Measurements from ENCODE around the gene SCUBE3.

Gene SCUBE3

DNA sequence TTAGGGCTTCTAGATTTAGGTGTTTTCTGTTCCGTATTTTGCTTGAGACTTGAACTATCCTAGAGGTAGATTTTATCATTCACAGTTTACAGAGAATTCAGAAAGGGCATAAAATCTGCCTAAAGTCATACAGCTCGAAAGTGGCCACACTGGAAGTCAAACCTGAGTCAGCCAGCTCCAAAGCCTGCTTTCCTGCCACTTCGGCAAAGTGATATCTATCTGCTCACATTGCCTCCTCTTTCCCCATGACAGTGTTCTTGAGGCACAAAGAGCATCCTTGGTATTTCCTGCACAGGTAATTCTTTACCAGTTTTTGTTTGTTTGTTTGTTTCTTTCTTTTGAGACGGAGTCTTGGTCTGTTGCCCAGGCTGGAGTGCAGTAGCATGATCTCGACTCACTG, 19.4 kb upstream of the SCUBE3 start (continued):
- TF ChIP-seq, protein P1, sequence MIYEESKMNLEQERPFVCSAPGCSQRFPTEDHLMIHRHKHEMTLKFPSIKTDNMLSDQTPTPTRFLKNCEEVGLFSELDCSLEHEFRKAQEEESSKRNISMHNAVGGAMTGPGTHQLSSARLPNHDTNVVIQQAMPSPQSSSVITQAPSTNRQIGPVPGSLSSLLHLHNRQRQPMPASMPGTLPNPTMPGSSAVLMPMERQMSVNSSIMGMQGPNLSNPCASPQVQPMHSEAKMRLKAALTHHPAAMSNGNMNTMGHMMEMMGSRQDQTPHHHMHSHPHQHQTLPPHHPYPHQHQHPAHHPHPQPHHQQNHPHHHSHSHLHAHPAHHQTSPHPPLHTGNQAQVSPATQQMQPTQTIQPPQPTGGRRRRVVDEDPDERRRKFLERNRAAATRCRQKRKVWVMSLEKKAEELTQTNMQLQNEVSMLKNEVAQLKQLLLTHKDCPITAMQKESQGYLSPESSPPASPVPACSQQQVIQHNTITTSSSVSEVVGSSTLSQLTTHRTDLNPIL (CRISPR knock-in tag; IDR thresholded peaks at IDR 0.05; ENCODE audit: low read depth): no peak
- TF ChIP-seq TCF4 (CRISPR knock-in tag; IDR thresholded peaks at IDR 0.05; ENCODE audit: borderline replicate concordance): no peak
- TF ChIP-seq OSR1 (CRISPR knock-in tag; IDR thresholded peaks at IDR 0.05): no peak
- TF ChIP-seq, protein P2, sequence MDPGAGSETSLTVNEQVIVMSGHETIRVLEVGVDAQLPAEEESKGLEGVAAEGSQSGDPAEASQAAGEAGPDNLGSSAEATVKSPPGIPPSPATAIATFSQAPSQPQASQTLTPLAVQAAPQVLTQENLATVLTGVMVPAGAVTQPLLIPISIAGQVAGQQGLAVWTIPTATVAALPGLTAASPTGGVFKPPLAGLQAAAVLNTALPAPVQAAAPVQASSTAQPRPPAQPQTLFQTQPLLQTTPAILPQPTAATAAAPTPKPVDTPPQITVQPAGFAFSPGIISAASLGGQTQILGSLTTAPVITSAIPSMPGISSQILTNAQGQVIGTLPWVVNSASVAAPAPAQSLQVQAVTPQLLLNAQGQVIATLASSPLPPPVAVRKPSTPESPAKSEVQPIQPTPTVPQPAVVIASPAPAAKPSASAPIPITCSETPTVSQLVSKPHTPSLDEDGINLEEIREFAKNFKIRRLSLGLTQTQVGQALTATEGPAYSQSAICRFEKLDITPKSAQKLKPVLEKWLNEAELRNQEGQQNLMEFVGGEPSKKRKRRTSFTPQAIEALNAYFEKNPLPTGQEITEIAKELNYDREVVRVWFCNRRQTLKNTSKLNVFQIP (CRISPR knock-in tag; IDR thresholded peaks at IDR 0.05; ENCODE audit: borderline replicate concordance, low read depth): no peak
- TF ChIP-seq PPARA (CRISPR knock-in tag; IDR thresholded peaks at IDR 0.05; ENCODE audit: borderline replicate concordance): no peak
- TF ChIP-seq TOX (CRISPR knock-in tag; IDR thresholded peaks at IDR 0.05; ENCODE audit: borderline replicate concordance): no peak
- no peak for TF ChIP-seq ZNF70 (CRISPR knock-in tag; IDR thresholded peaks at IDR 0.05)
- no peak for TF ChIP-seq CSDC2 (CRISPR knock-in tag; IDR thresholded peaks at IDR 0.05)

DNA sequence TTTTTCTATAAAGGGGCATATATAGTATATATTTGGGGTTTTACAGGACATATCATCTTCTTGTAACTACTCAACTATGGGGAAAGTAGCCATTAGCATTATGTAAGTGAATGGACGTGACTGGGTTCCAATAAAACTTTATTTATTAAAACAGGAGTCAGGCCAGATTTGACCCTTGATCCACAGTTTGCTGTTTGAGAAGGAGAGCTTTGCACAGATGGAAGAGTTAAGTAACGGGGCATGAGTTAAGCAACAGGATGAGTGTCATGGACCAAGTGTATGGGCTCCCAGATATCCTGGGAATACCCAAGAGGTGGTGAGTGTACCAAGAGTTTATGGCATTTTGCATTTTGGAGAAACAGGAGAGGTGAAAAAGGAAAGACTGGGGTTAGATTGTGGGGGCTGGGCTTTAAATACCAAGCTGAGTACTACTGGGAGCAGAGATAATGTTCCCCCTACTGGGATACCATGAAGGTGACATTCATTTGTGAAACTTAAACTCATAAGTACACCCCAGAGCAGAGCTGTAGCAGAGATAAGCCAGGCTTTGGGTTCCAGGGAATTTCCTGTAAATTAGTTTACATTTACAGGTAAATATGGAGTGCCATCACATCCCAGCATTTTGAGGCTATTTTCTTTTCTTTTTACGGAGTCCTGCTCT, 18.5 kb upstream of the SCUBE3 start:
- ATAC-seq: no peak
- TF ChIP-seq ZNF565 (CRISPR knock-in tag; conservative IDR thresholded peaks at IDR 0.05; ENCODE audit: low read depth) (no peak), ZFP3 (CRISPR knock-in tag; IDR thresholded peaks at IDR 0.05) (no peak), PPARA (CRISPR knock-in tag; IDR thresholded peaks at IDR 0.05; ENCODE audit: borderline replicate concordance) (no peak), ESRRG (CRISPR knock-in tag; IDR thresholded peaks at IDR 0.05) (no peak)
- TF ChIP-seq, protein P1 (CRISPR knock-in tag; IDR thresholded peaks at IDR 0.05; ENCODE audit: low read depth): no peak
- TF ChIP-seq, protein P2 (CRISPR knock-in tag; IDR thresholded peaks at IDR 0.05; ENCODE audit: borderline replicate concordance, low read depth): no peak

DNA sequence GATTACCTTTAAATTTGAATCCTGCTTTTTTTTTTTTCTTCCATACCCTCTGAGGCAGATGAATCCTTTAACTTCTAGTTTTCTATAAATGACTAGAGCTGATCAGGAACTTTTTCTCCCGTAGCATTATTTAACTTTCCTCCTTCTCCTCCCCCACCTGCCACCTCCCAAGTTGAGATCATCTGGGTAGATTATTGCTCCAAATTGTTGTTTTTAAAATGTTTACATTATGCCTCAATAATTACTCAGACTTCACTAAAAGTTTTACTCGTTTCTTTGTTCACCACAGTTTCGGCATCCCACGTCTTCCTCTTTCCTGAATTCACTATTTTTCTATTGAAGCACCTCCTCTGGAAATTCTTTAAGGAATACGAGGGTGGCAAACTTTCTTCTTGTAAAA, 16.6 kb upstream of the SCUBE3 start:
- no peak for ATAC-seq
- TF ChIP-seq, protein P3, sequence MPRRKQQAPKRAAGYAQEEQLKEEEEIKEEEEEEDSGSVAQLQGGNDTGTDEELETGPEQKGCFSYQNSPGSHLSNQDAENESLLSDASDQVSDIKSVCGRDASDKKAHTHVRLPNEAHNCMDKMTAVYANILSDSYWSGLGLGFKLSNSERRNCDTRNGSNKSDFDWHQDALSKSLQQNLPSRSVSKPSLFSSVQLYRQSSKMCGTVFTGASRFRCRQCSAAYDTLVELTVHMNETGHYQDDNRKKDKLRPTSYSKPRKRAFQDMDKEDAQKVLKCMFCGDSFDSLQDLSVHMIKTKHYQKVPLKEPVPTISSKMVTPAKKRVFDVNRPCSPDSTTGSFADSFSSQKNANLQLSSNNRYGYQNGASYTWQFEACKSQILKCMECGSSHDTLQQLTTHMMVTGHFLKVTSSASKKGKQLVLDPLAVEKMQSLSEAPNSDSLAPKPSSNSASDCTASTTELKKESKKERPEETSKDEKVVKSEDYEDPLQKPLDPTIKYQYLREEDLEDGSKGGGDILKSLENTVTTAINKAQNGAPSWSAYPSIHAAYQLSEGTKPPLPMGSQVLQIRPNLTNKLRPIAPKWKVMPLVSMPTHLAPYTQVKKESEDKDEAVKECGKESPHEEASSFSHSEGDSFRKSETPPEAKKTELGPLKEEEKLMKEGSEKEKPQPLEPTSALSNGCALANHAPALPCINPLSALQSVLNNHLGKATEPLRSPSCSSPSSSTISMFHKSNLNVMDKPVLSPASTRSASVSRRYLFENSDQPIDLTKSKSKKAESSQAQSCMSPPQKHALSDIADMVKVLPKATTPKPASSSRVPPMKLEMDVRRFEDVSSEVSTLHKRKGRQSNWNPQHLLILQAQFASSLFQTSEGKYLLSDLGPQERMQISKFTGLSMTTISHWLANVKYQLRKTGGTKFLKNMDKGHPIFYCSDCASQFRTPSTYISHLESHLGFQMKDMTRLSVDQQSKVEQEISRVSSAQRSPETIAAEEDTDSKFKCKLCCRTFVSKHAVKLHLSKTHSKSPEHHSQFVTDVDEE (CRISPR knock-in tag; IDR thresholded peaks at IDR 0.05): no peak
- TF ChIP-seq ZNF8 (CRISPR knock-in tag; IDR thresholded peaks at IDR 0.05) (no peak), OSR1 (CRISPR knock-in tag; IDR thresholded peaks at IDR 0.05) (no peak), TCF4 (CRISPR knock-in tag; IDR thresholded peaks at IDR 0.05; ENCODE audit: borderline replicate concordance) (no peak), ZFP30 (CRISPR knock-in tag; IDR thresholded peaks at IDR 0.05) (no peak), ISL1 (CRISPR knock-in tag; IDR thresholded peaks at IDR 0.05) (no peak), ESRRG (CRISPR knock-in tag; IDR thresholded peaks at IDR 0.05) (no peak), TOX (CRISPR knock-in tag; IDR thresholded peaks at IDR 0.05; ENCODE audit: borderline replicate concordance) (no peak), CSDC2 (CRISPR knock-in tag; IDR thresholded peaks at IDR 0.05) (no peak), BACH2 (CRISPR knock-in tag; IDR thresholded peaks at IDR 0.05; ENCODE audit: borderline replicate concordance) (no peak), ZC3H10 (CRISPR knock-in tag; IDR thresholded peaks at IDR 0.05) (no peak), RARB (CRISPR knock-in tag; IDR thresholded peaks at IDR 0.05) (no peak), GLIS3 (CRISPR knock-in tag; IDR thresholded peaks at IDR 0.05) (no peak), ZNF70 (CRISPR knock-in tag; IDR thresholded peaks at IDR 0.05) (no peak), ARNTL (CRISPR knock-in tag; IDR thresholded peaks at IDR 0.05; ENCODE audit: borderline replicate concordance, low read depth) (no peak), SNAI2 (CRISPR knock-in tag; IDR thresholded peaks at IDR 0.05) (no peak)
- TF ChIP-seq, protein P4, sequence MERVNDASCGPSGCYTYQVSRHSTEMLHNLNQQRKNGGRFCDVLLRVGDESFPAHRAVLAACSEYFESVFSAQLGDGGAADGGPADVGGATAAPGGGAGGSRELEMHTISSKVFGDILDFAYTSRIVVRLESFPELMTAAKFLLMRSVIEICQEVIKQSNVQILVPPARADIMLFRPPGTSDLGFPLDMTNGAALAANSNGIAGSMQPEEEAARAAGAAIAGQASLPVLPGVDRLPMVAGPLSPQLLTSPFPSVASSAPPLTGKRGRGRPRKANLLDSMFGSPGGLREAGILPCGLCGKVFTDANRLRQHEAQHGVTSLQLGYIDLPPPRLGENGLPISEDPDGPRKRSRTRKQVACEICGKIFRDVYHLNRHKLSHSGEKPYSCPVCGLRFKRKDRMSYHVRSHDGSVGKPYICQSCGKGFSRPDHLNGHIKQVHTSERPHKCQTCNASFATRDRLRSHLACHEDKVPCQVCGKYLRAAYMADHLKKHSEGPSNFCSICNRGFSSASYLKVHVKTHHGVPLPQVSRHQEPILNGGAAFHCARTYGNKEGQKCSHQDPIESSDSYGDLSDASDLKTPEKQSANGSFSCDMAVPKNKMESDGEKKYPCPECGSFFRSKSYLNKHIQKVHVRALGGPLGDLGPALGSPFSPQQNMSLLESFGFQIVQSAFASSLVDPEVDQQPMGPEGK (CRISPR knock-in tag; IDR thresholded peaks at IDR 0.05; ENCODE audit: borderline replicate concordance): no peak
- TF ChIP-seq, protein P2 (CRISPR knock-in tag; IDR thresholded peaks at IDR 0.05; ENCODE audit: borderline replicate concordance, low read depth): no peak
- TF ChIP-seq, protein P1 (CRISPR knock-in tag; IDR thresholded peaks at IDR 0.05; ENCODE audit: low read depth): no peak

Measured in SK-N-SH treated with all-trans-retinoic acid at 6 μM for 48 hours (cell line).